C4-2B (cell line): Measurements from ENCODE around the gene DEFB108B.
"Not testable (repeated sequence)": the region's sequence is repeated elsewhere in the genome, so short reads cannot be mapped to it uniquely, and the experiment has no call there.

Source experiments
- H3K27ac ChIP-seq: fragments of 450-650 bp; 2 replicates; pipeline ENCODE4 v1.5.1; 2017
- CTCF ChIP-seq: fragments of 450-650 bp; conservative IDR thresholded peaks from 2 replicates; pipeline ENCODE4 v1.5.1; 2017; ENCODE audit warnings: mild to moderate bottlenecking
- ZFX ChIP-seq: fragments of 450-650 bp; IDR thresholded peaks from 2 replicates; pipeline ENCODE4 v1.6.1; 2017

Gene DEFB108B

DNA sequence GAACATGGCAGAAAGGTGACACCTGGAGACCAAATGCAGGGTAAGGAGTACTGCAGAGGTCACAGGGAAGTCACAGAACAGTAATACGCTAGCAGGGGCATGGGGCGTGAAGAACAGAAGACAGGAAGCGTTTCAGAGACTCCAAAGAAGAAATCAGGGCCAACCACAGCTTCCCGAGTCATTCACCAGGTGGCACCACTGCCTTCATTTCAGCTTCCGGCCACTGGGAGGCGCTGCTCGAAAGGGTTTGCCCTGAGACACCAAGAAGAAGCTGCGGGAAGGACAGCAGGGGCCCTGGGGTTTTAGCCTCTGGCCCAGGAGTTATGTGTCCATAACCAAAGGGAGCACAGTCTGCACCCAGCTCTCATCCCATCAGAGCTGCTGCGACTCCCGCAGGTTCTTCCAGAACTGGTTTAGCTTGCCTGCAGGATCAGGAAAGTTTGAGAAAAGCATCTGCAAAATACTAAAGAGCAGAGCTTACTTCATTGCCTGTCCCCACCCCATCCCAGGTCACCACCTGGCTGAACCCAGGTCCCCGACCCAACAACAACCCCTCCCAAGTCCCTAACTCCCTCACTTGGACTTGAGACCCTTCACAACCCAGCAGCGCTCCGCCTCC is 32.6 kb upstream of the DEFB108B start:
- peak; percentile 84 for TF ChIP-seq CTCF
- H3K27ac ChIP-seq, result not testable (repeated sequence)

DNA sequence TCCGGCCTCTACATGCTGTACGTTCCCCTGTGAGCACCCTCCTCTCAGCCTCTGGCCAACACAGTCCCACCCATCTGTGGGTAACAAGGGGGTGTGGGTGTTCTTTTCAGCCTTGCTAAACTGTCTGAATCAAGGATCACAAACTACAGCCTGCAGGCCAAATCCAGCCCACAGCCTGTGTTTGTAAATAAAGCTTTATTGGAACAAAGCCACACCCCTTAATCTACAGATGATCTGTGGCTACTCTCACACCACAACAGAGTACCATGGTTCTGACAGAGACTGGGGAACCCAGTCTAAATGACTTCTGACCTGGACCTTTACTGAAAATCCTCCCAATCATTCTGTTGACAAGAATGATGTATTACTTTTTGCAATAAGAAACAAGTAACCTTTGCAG is 32.0 kb upstream of the DEFB108B start:
- not testable (repeated sequence) for H3K27ac ChIP-seq

- not testable (repeated sequence) for H3K27ac ChIP-seq
These were observed 30.1 kb upstream of the DEFB108B start for GRCh38 chr11:71802874-71803273.

DNA sequence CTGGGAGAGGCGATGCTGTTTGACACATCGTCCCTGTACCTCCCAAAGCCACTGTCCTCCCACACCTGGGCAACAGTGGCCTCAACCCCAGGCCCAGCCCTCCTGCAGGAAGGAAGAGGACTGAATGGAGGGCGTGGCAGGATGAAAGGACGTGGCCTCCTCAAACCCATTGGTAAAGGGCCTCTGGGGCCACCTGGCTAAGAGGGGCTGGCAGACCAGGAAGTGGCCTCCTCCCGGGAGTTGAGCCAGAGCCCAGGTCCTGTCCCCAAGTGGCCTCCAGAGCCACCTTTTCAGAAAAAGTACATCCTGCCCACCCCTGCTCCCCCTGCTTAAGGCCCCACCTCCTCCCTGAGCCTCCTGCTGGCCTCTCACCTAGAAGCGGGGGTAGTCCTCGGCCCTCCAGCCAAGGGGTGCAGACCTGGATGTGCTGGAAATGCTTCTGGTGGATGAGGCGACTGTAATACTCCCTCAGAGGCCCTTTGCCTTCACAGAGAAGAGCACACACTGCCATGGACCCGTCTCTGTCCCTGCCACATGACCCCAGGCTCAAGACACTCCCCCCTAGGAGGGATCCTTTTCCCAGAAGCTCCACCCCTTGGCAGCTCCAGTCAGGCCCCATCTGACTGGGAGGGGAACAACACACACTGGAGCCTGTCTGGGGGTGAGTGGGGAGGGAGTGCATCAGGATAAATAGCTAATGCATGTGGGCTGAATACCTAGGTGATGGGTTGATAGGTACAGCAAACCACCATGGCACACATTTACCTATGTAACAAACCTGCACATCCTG is 28.6 kb upstream of the DEFB108B start:
- not testable (repeated sequence) for H3K27ac ChIP-seq

DNA sequence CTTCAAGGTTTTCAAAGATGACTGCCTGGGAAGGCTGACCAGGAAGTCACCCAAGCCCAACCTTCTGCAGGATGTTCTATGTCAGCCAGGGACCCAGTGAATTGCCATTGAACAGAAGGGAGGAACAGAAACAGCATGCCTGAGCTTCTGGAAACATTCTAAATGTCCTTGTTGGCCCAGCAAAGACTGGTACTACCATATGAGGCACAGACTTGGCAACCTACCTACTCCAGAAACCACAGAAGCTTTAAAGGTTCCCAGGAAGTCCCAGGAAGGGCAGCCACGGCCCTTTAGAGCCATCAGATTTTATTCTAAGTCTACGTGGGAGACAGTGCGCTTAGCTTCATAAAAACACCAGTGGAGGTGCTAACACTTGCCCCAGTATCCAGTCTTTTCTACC is 20.5 kb upstream of the DEFB108B start:
- H3K27ac ChIP-seq, result not testable (repeated sequence)

DNA sequence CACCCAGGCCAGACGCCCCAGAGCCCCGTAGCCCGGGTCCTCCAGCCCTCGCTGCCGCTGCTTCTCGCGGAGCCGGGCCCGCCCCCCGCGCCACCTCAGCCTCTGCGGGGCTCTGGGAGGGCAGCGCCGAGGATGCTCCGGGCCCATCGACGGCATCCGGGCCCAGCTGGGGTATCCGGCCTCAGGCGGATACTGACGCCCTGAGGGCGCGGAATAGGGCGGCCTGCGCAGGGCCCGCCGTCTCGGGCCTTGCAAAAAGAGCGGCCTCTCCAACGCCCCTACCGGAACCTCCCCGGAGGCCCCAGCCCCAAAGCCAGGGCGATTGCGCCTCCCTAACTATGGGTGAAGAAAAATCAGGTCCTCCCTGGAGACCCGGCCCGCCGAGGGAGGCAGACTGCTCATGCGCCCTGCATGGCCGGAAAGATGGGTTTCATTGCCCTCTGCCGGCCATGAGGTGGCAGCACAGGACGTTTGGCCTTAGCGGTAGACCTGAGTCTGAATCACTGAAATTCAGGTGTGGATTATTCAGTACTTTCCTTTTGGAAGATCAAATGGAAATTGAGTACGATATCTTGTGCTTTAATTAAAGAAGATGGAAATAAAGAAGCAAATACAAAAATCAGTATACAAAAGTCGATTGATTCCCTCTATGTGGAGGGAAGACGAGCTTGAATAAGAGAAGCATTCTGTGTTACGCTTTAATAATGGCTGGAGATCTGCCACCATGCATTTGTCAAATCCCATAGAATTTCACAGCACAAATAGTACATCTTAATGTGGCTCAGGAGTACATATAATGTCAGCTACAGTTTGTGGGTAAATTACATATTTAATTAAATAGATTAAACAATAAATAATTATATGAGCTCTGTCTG is 19.3 kb upstream of the DEFB108B start:
- peak overlapping the region; percentile 51 for H3K27ac ChIP-seq
- TF ChIP-seq ZFX (peak; percentile 35; the same call in 1 of the 2 replicates), CTCF (peak; percentile 85)

DNA sequence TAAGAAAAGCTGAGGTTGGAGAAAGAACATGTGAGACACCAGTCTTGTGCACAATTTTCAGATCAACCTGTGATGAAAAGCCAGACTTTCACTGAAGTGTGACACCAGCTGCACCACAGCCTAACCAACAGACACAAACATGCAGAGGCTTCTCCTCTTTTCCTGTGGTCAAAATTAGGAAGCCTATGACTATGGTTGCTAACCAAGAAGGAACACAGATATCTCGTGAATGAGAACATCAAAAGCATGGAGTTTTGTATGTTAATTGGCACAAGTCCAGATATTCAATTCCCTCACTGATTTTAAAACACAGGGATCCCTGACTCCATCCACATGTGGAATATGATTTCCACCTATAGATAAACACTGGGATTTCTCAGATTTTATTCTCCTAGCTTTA is 11.5 kb upstream of the DEFB108B start:
- not testable (repeated sequence) for H3K27ac ChIP-seq

GRCh38 chr11:71829247-71829646 is 3.8 kb upstream of the DEFB108B start:
- not testable (repeated sequence) for H3K27ac ChIP-seq

GRCh38 chr11:71829686-71830085 is 3.3 kb upstream of the DEFB108B start:
- H3K27ac ChIP-seq, result not testable (repeated sequence)

- H3K27ac ChIP-seq, result not testable (repeated sequence)
These were observed 9.7 kb downstream of the DEFB108B start for GRCh38 chr11:71842720-71843119.

DNA sequence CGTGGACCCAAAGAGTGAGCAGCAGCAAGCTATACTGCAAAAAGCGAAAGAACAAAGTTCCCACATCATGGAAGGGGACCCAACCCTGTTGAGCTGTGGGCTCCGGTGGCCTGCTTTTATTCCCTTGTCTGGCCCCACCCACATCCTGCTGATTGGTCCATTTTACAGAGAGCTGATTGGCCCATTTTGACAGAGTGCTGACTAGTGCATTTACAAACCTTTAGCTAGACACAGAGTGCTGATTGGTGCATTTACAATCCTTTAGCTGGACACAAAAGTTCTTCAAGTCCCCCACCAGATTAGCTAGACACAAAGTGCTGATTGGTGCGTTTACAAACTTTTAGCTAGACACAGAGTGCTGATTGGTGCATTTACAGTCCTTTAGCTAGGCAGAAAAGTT is 10.4 kb downstream of the DEFB108B start:
- not testable (repeated sequence) for H3K27ac ChIP-seq

DNA sequence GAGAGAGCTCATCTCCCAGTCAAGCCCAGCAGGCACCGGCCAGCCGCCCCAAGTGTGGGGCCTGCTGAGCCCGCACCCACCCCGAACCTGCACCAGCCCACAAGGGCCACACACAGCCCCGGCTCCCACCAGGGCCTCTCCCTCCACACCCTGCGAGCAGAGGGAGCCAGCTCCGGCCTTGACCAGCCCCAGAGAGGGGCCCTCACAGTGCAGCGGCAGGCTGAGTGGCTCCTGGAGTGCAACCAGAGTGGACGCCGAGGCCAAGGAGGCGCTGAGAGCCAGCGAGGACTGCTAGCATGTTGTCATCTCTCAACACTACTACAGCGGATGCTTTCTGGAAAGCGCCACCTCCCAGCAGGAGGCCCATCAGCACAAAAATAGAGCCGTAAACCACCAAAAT is 10.9 kb downstream of the DEFB108B start:
- no peak overlapping the region for H3K27ac ChIP-seq
- no peak for TF ChIP-seq ZFX
- TF ChIP-seq CTCF, result no peak

- H3K27ac ChIP-seq, result not testable (repeated sequence)
These were observed 20.9 kb downstream of the DEFB108B start for GRCh38 chr11:71853895-71854294.

- H3K27ac ChIP-seq, result not testable (repeated sequence)
These were observed 22.9 kb downstream of the DEFB108B start for GRCh38 chr11:71855880-71856279.

DNA sequence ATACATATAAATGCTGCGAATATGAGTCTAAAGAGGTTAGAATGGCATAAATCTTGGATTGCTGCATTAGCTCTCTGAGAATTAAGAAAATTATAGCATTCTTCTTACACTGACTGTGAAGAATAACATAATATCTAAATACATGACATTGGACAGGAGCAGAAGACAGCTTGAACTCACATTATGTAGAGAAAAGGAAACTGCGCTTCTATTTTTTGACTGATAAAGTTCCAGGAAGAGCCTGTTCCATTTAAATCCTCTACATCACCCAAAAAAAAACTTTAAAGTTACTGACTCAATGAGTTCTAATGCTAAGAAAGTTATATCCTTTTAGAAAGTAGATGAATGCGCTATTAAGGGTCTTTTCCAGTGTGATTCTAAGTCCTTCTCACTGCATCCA is 27.8 kb downstream of the DEFB108B start:
- not testable (repeated sequence) for H3K27ac ChIP-seq
